Heart right ventricle (tissue), 16 donors: ENCODE results near the gene FBP2. TPM values are rescaled to one million over a fixed set of nuclear protein-coding genes. Genes with fewer than 3 reads are reported as not detected.

ENCODE experiments used
- ATAC-seq, 8 donors: fragments of 200-7000 bp; cut with Tn5 transposase; one replicate each; pipeline ENCODE4 v1.9.1; 2020; ENCODE audit warnings: mild to moderate bottlenecking in 8 of 8, moderate library complexity in 8 of 8, moderate number of reproducible peaks in 1 of 8
- DNase-seq, 2 donors: peaks; one replicate each; pipeline ENCODE4 v3.0.0-alpha.2; 2020
- H3K27ac ChIP-seq, 10 donors: fragments of 200-600 bp; sonication (generic) in 2 of 10; one replicate each; pipeline versions ENCODE4 v1.5.0 to v1.8.0; 2020 to 2022; ENCODE audit warnings: mild to moderate bottlenecking in 3 of 10
- H3K27me3 ChIP-seq, 7 donors: fragments of 200-600 bp; one replicate each; pipeline ENCODE4 v1.8.0; 2021 to 2022; ENCODE audit warnings: mild to moderate bottlenecking in 2 of 7
- H3K36me3 ChIP-seq, 9 donors: fragments of 200-600 bp; sonication (generic) in 1 of 9; one replicate each; pipeline versions ENCODE4 v1.5.0 to v1.8.0; 2020 to 2022; ENCODE audit warnings: mild to moderate bottlenecking in 2 of 9
- H3K4me1 ChIP-seq, 9 donors: fragments of 200-600 bp; sonication (generic) in 1 of 9; one replicate each; pipeline versions ENCODE4 v1.5.0 to v1.8.0; 2020 to 2022; ENCODE audit warnings: mild to moderate bottlenecking in 4 of 9
- H3K4me3 ChIP-seq, 10 donors: fragments of 200-600 bp; sonication (generic) in 2 of 10; one replicate each; pipeline versions ENCODE4 v1.5.0 to v1.8.0; 2020 to 2022; ENCODE audit warnings: mild to moderate bottlenecking in 7 of 10, moderate library complexity in 2 of 10
- H3K9me3 ChIP-seq, 11 donors: fragments of 200-600 bp in 10 of 11; sonication (generic) in 2 of 11; one replicate each; pipeline versions ENCODE4 v1.5.0 to v1.8.0; 2013 to 2022; ENCODE audit warnings: mild to moderate bottlenecking in 2 of 11, control low read depth in 1 of 11, moderate library complexity in 1 of 11
- WGBS, 2 donors: extraction: QIAGEN DNeasy Blood & Tissue Kit; methylation state at CpG; one replicate each; pipeline ENCODE4 v1.1.7; 2013; ENCODE audit warnings: inconsistent platforms in 1 of 2; 5-methylcytosine and 5-hydroxymethylcytosine counted together
- intact Hi-C, 10 donors: fragments of 100-400 bp; cut with DNase I; formaldehyde crosslinking; loops; one replicate each; pipeline versions ENCODE4 v1.11.1 to v1.14.2; 2022
- polyA plus RNA-seq, 2 donors: library from polyadenylated mRNA; stranded (reverse); fragments of 200-250 nt; gene quantifications; one replicate each; pipeline ENCODE4 v1.2.3, GENCODE V29; 2013
- total RNA-seq, 10 donors: library from RNA; stranded (reverse); fragmentation: NEBNext Ultra II Directional in 3 of 10; extraction: Animal tissue kit (Norgen Biotek cat#: 25700) in 3 of 10; gene quantifications; one replicate each; pipeline versions ENCODE4 v1.2.1 to v1.2.4, GENCODE V29; 2021 to 2023
- TF ChIP-seq, protein P1 (sequence below), 9 donors: fragments of 200-600 bp; sonication (generic) in 2 of 9; IDR thresholded peaks; one replicate each; pipeline versions ENCODE4 v1.5.0 to v1.8.0; 2021 to 2022; ENCODE audit warnings: antibody characterized with exemption in 9 of 9, mild to moderate bottlenecking in 5 of 9, moderate library complexity in 1 of 9
- donor health status: Arrhythmogenic right ventricular cardiomyopathy.
- donor health status: ischemic (EF 13 %, LVEDD 7.1; RV severe dilation, severe dysfunction).
- donor health status: healthy with polysubstance abuse.
- donor health status: DM: no; HTN: yes; CAD: no.
- donor health status: DM: no; HTN: no; CAD: no.
- donor health status: ischemic (EF 25% LVEDD 6.9; RV normal size, moderate dysfunction).
- donor health status: ischemic (EF 25% LVEDD 5.7; RV mildly dilated, moderate dysfunction).
- donor health status: healthy.
- donor health status: DM: yes; HTN: yes; CAD: no.
- donor health status: Ischemic cardiomyopathy.
- donor health status: ischemic (EF 35%, LVEDD 5.7; RV mildly dilated, moderate dysfunction).
- donor health status: nonischemic (EF 11% LVEDD 7.7; RV severe dilation, severe dysfunction).
- donor health status: DM: yes; HTN: yes; CAD: no.
- donor health status: PGD.
- donor health status: ischemic (EF 29% LVEDD 5.4; RV normal size, mild dysfunction).
- donor health status: nonischemic (EF 23%, LVEDD 6.1; RV moderate dilation, normal function).

FBP2 gene
- total and polyA plus RNA-seq, 12 donors: 0.04 to 0.51 TPM; not detected in 10

DNA sequence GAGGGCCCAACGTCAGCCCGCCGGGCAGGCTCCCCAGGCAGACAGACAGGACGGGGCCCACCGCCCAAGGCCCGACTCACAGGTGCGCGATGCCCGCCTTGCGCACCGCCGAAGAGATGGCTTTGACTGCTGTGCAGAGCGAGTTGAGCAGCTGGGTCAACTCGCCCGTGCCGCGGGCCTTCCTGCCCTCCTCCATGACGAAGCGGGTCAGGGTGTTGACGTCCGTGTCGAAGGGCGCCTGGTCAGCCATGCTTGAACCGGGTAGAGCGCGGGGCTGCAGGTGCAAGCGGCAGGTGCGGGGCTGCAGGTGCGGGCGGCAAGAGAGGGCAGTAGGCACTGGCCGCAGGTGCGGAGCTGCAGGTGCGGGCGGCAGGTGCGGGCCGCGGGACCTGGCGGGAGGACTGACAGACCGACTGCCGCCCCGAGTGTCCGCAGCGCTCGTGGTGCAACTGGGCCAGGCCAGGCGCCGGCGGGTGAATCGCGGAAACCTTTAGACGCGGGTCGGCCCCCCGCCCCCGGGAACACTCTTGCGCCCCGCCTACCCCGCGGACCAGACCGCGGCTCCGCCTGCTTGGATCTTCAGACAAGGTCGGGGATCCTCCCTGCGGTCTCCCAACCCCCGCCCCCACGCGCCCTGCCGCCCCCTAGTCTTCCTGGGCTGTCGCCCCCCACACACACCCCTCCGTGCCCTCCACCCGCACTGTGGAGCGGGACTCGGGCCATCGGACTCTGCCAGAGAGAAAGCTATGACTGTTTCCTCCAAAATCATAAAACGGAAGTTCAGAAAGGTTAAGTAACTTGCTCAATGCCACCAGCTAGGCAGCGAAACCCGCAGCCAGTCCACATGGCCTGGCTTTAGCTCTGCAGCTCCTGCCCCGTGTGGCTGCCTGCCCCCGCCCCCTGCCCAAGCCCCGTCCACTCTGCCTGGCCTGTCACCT, 45.7 kb upstream of the FBP2 start, which contains the start of gene FBP1:
FBP1 (minus strand) TSS at position 458 of the 938 bp plus-strand sequence; CDS start at position 250, 208 bp downstream.
- H3K4me1 ChIP-seq: peaks cover 0 to 31% (median 7%) of the 10 kb centered on the region in 9 donors
- ATAC-seq: peak; percentile 45 to 77 (median 61)
- 5 to 8% methylated on average over 77 to 79 of the region's 79 CpGs for WGBS, 2 donors
- TF ChIP-seq, protein P1, sequence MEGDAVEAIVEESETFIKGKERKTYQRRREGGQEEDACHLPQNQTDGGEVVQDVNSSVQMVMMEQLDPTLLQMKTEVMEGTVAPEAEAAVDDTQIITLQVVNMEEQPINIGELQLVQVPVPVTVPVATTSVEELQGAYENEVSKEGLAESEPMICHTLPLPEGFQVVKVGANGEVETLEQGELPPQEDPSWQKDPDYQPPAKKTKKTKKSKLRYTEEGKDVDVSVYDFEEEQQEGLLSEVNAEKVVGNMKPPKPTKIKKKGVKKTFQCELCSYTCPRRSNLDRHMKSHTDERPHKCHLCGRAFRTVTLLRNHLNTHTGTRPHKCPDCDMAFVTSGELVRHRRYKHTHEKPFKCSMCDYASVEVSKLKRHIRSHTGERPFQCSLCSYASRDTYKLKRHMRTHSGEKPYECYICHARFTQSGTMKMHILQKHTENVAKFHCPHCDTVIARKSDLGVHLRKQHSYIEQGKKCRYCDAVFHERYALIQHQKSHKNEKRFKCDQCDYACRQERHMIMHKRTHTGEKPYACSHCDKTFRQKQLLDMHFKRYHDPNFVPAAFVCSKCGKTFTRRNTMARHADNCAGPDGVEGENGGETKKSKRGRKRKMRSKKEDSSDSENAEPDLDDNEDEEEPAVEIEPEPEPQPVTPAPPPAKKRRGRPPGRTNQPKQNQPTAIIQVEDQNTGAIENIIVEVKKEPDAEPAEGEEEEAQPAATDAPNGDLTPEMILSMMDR (IDR thresholded peaks at IDR 0.05): no peak
- peak; percentile 27 to 40 for DNase-seq
- no peaks in the 10 kb centered on the region for H3K9me3 ChIP-seq
- peak within 1 kb of the TSS; percentile 46 to 76 (median 62) for H3K4me3 ChIP-seq
- intact Hi-C loops: no loop called here
- H3K27me3 ChIP-seq: peaks cover 7 to 20% (median 11%) of the 10 kb centered on the region in 7 donors
- H3K36me3 ChIP-seq: no peaks in the 10 kb centered on the region
- H3K27ac ChIP-seq: peak within 1 kb of the TSS in 3 of 10 donors; percentile 4 to 90 (median 4)

DNA sequence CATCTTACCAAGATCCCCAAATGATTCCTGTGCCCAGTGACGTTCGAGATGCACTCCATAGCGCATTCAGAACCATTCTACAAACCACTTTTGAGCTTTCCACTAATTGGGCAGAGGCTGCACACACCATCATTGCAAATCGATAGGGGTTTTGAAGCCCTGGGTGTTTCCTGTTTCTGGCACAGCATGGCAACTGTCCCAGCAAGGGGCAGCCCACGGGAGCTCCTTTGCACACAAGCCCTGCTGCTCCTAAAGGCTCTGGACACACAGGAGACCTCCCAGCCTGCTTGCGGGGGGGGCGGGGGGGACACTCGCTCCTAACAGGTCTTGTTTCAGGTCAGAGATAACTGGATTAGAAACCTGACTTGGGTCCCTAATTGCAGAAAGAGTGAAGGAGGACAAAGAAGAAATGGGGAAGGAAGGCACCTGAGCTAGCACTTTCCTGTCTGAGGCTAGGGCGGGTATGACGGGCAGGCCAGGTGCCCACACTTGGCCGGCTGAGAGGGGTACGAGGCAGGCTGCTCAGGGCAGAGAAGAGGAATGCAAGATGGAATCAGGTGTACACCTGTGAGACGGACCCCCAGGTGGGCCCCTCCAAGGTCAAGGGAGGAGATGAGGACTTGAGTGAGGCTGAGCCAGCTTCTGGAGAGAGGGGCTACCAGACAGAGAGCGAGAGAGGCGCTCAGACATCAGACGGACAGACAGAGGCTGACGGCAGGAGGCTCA, 44.9 kb upstream of the FBP2 start:
- TF ChIP-seq, protein P1 (IDR thresholded peaks at IDR 0.05): no peak
- Histone ChIP-seq H3K9me3 (no peaks in the 10 kb centered on the region), H3K27me3 (peaks cover 7 to 20% (median 11%) of the 10 kb centered on the region in 7 donors), H3K4me3 (peak overlapping the region; percentile 46 to 76 (median 62)), H3K4me1 (peaks cover 0 to 26% (median 7%) of the 10 kb centered on the region in 9 donors), H3K36me3 (no peaks in the 10 kb centered on the region), H3K27ac (peak overlapping the region in 1 of 10 donors; percentile 90)
- DNase-seq: no peak
- ATAC-seq: no peak
- intact Hi-C loops: no loop called here
- 60 to 65% methylated on average over 16 to 17 of the region's 17 CpGs for WGBS, 2 donors

DNA sequence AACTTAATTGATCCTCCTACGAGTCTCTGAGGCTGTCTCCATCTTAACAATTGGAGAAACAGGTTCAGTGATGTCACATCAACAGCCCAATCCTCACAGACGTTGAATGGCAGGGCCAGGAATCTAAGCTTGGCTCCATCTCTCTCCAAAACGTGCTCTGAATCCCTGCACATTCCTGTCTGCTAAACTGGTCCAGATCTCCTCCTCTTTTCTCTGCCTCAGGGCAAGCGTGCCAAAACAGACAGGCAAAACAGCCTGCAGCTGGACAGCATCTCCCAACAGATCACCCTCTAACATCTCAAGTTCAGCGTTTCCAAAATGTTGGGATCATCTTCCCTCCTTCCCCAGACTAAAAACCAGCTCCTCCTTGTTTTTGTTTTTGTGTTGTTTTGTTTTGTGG, 39.1 kb upstream of the FBP2 start:
- DNase-seq: no peak
- no peak overlapping the region for H3K4me3 ChIP-seq
- H3K36me3 ChIP-seq: no peaks in the 10 kb centered on the region
- TF ChIP-seq, protein P1 (IDR thresholded peaks at IDR 0.05): no peak
- H3K27me3 ChIP-seq: peaks cover 0 to 18% (median 4%) of the 10 kb centered on the region in 7 donors
- H3K4me1 ChIP-seq: no peaks in the 10 kb centered on the region
- 23 to 37% methylated on average over 5 of the region's 5 CpGs for WGBS, 2 donors
- intact Hi-C loops: no loop called here
- no peaks in the 10 kb centered on the region for H3K9me3 ChIP-seq
- H3K27ac ChIP-seq: no peak overlapping the region
- ATAC-seq: no peak

DNA sequence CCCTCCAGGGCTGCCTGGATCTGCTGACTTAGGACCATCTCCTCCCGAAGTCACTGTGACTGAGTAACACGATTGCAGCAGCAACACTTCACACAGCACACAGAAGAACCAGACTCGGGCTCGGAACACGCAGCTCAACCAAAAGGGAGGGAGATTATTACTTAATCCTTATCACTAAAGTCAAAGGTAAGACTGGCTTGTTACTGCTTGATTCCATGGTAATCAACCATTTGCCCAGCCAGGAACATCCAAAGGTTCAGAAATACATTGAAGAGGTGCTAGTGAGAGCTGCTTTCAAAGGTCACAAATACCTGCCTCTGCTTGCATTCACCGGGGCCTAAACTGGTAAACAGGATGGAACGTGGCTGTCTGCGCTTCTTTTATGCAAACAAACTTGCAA, 38.0 kb upstream of the FBP2 start:
- intact Hi-C loops: no loop called here
- no peaks in the 10 kb centered on the region for H3K36me3 ChIP-seq
- 71 to 76% methylated on average over 8 of the region's 8 CpGs for WGBS, 2 donors

More for the DNA sequence above, 38.0 kb upstream of the FBP2 start:
- H3K4me1 ChIP-seq: no peaks in the 10 kb centered on the region
- H3K9me3 ChIP-seq: no peaks in the 10 kb centered on the region
- no peak overlapping the region for H3K4me3 ChIP-seq
- TF ChIP-seq, protein P1 (IDR thresholded peaks at IDR 0.05): no peak
- no peak for DNase-seq
- no peak overlapping the region for H3K27ac ChIP-seq
- no peak for ATAC-seq
- peaks cover 0 to 18% (median 4%) of the 10 kb centered on the region in 7 donors for H3K27me3 ChIP-seq
